ENCODE data around the gene EHBP1L1.

GRCh38 chr11:65559535-65559934, 16.3 kb upstream of the EHBP1L1 start:
- no peak for TF ChIP-seq RAD21 (conservative IDR thresholded peaks at IDR 0.05)
- TF ChIP-seq CTCF (IDR thresholded peaks at IDR 0.05; ENCODE audit: poor library complexity, severe bottlenecking), result no peak
- TF ChIP-seq EZH2 (IDR thresholded peaks at IDR 0.05; ENCODE audit: borderline replicate concordance, insufficient read depth, low read length, poor library complexity, severe bottlenecking), result no peak
- TF ChIP-seq POLR2AphosphoS5 (IDR thresholded peaks at IDR 0.05), result no peak
- no peak for TF ChIP-seq REST (IDR thresholded peaks at IDR 0.05; ENCODE audit: borderline replicate concordance)
- no peak for TF ChIP-seq TAF1 (IDR thresholded peaks at IDR 0.05; ENCODE audit: low read depth)
- no peak for TF ChIP-seq EP300 (conservative IDR thresholded peaks at IDR 0.05; ENCODE audit: poor library complexity, severe bottlenecking)
- TF ChIP-seq MXI1 (conservative IDR thresholded peaks at IDR 0.05; ENCODE audit: poor library complexity, severe bottlenecking), result no peak

Measured in neural cell (in vitro differentiated cells).